Smooth muscle cell (in vitro differentiated cells): Measurements from ENCODE around the gene PITPNB. TPM values are rescaled to one million over a fixed set of nuclear protein-coding genes. Genes with fewer than 3 reads are reported as not detected.

Experiments
- DNase-seq: peaks from one replicate; lab custom pipeline; 2025; ENCODE audit not compliant: unreplicated experiment; lab: John Stamatoyannopoulos, UW
- H2AFZ ChIP-seq: fragments of 200-600 bp; sonication (generic); 2 replicates; pipeline ENCODE4 v1.6.0; 2016; ENCODE audit warnings: antibody characterized with exemption, low read depth, mild to moderate bottlenecking
- H3F3A ChIP-seq: fragments of 200-600 bp; sonication (generic); 2 replicates; pipeline ENCODE4 v1.6.0; 2017; ENCODE audit warnings: antibody characterized with exemption, low read depth
- H3K27ac ChIP-seq: fragments of 200-600 bp; sonication (generic); 2 replicates; pipeline ENCODE4 v1.5.1; 2016; ENCODE audit warnings: low read depth, mild to moderate bottlenecking
- H3K27me3 ChIP-seq: fragments of 200-600 bp; sonication (generic); 2 replicates; pipeline ENCODE4 v1.6.1; 2016; ENCODE audit warnings: low read depth, mild to moderate bottlenecking
- H3K36me3 ChIP-seq: fragments of 200-600 bp; sonication (generic); 2 replicates; pipeline ENCODE4 v1.5.1; 2016; ENCODE audit warnings: low read depth
- H3K4me1 ChIP-seq: fragments of 200-600 bp; sonication (generic); 2 replicates; pipeline ENCODE4 v1.5.1; 2016; ENCODE audit warnings: low read depth
- H3K4me2 ChIP-seq: fragments of 200-600 bp; sonication (generic); 2 replicates; pipeline ENCODE4 v1.6.0; 2016; ENCODE audit warnings: mild to moderate bottlenecking
- H3K4me3 ChIP-seq: fragments of 200-600 bp; sonication (generic); 2 replicates; pipeline ENCODE4 v1.5.1; 2016; ENCODE audit warnings: mild to moderate bottlenecking
- H3K79me2 ChIP-seq: fragments of 200-600 bp; sonication (generic); 2 replicates; pipeline ENCODE4 v1.6.0; 2016; ENCODE audit warnings: low read depth, mild to moderate bottlenecking
- H3K9ac ChIP-seq: fragments of 200-600 bp; sonication (generic); 2 replicates; pipeline ENCODE4 v1.6.0; 2016; ENCODE audit warnings: low read depth
- H3K9me3 ChIP-seq: fragments of 200-600 bp; sonication (generic); replicated peaks from 2 replicates; pipeline ENCODE4 v1.5.1; 2016; ENCODE audit warnings: low read depth
- H4K20me1 ChIP-seq: fragments of 200-600 bp; sonication (generic); 2 replicates; pipeline ENCODE4 v1.6.0; 2016; ENCODE audit warnings: low read depth
- WGBS: methylation state at CpG from one replicate; pipeline ENCODE4 v1.1.7; 2016; ENCODE audit warnings: low lambda C conversion rate; 5-methylcytosine and 5-hydroxymethylcytosine counted together
- polyA plus RNA-seq: library from polyadenylated mRNA; unstranded; fragments of >200 nt; fragmentation: Nextera tagmentation; extraction: Ambion mirVana; gene quantifications from 2 replicates; pipeline ENCODE4 v1.2.1, GENCODE V29; 2016
- total RNA-seq: library from RNA; depleted of rRNA; stranded (reverse); fragments of >200 nt; gene quantifications from 2 replicates; pipeline ENCODE4 v1.2.3, GENCODE V29; 2014
- TF ChIP-seq, protein P1 (sequence below): fragments of 200-600 bp; sonication (generic); IDR thresholded peaks from 2 replicates; pipeline ENCODE4 v1.5.1; 2017; ENCODE audit warnings: borderline replicate concordance, mild to moderate bottlenecking, antibody characterized with exemption; ENCODE audit not compliant: insufficient read depth, poor library complexity, severe bottlenecking

PITPNB gene
- total and polyA plus RNA-seq, 2 experiments from 2014 or later, result 37.8 to 47.0 TPM

DNA sequence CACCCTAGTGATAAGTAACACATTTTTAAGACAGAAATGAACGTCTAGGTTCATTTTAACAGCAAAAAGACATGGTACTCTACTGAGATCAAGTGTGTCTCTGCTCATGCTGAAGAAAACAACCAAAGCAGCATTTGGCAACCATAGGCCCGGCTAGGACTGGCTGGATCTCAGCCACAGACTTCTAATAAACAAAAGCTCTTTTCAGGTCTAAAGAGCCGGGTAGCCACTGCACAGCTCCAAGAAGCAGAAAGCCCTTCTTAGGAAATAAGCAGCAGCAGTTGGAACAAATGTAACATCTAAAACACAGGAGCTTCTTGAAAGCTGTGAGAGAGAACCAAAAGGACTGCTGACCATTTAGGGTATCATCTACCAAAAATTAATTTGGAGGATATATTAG is 37.6 kb downstream of the PITPNB start:
- H3K79me2 ChIP-seq, result peaks cover 63% of the 10 kb centered on the region

DNA sequence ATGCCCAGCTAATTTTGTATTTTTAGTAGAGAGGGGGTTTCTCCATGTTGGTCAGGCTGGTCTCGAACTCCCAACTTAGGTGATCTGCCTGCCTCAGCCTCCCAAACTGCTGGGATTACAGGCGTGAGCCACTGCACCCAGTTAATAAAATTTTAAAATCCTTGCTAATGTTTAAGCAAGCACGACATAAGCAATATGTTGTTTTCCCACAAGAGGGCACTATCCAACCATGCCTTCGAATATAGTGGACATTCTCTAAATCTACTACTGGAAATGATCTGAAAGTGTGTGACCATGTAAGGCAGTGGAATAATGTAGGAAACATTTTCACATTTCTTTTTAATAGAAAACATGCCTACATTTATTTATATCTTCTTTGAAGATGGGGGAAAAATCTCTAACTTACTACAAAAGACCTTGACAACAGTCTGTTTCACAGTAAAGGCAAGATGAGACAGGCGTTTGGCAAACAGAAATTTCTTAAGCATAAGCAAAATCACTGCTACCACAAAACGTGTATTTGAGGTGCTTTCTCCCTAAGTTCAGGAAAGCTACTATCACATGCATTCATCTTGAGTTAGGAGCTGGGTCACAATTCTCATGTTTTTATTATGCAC is 38.2 kb downstream of the PITPNB start:
- no peaks in the 10 kb centered on the region for H3K27me3 ChIP-seq
- no peak overlapping the region for H3K9ac ChIP-seq
- H3K4me2 ChIP-seq, result peak overlapping the region; percentile 13
- peaks cover 11% of the 10 kb centered on the region for H3F3A ChIP-seq
- H2AFZ ChIP-seq, result no peak overlapping the region
- TF ChIP-seq, protein P1, sequence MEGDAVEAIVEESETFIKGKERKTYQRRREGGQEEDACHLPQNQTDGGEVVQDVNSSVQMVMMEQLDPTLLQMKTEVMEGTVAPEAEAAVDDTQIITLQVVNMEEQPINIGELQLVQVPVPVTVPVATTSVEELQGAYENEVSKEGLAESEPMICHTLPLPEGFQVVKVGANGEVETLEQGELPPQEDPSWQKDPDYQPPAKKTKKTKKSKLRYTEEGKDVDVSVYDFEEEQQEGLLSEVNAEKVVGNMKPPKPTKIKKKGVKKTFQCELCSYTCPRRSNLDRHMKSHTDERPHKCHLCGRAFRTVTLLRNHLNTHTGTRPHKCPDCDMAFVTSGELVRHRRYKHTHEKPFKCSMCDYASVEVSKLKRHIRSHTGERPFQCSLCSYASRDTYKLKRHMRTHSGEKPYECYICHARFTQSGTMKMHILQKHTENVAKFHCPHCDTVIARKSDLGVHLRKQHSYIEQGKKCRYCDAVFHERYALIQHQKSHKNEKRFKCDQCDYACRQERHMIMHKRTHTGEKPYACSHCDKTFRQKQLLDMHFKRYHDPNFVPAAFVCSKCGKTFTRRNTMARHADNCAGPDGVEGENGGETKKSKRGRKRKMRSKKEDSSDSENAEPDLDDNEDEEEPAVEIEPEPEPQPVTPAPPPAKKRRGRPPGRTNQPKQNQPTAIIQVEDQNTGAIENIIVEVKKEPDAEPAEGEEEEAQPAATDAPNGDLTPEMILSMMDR, result peak; percentile 80
- no peak overlapping the region for H3K4me3 ChIP-seq
- H3K36me3 ChIP-seq, result no peaks in the 10 kb centered on the region
- WGBS, result 47% methylated on average over 6 of the region's 6 CpGs
- peaks cover 67% of the 10 kb centered on the region for H3K79me2 ChIP-seq
- peak overlapping the region; percentile 59 for H3K27ac ChIP-seq
- no peak for DNase-seq
- peaks cover 31% of the 10 kb centered on the region for H3K4me1 ChIP-seq
- no peaks in the 10 kb centered on the region for H3K9me3 ChIP-seq
- H4K20me1 ChIP-seq, result peaks cover 89% of the 10 kb centered on the region

More for the DNA sequence above, 37.6 kb downstream of the PITPNB start:
- peak overlapping the region; percentile 13 for H3K4me2 ChIP-seq
- H3K9ac ChIP-seq, result no peak overlapping the region
- H4K20me1 ChIP-seq, result peaks cover 91% of the 10 kb centered on the region
- H3K36me3 ChIP-seq, result no peaks in the 10 kb centered on the region
- no peak overlapping the region for H2AFZ ChIP-seq
- no peak overlapping the region for H3K4me3 ChIP-seq
- H3K27me3 ChIP-seq, result no peaks in the 10 kb centered on the region
- H3K27ac ChIP-seq, result peak overlapping the region; percentile 59
- WGBS, result 27% methylated on average over 3 of the region's 3 CpGs
- no peak for DNase-seq
- H3F3A ChIP-seq, result peaks cover 15% of the 10 kb centered on the region
- no peaks in the 10 kb centered on the region for H3K9me3 ChIP-seq
- H3K4me1 ChIP-seq, result peaks cover 31% of the 10 kb centered on the region
- TF ChIP-seq, protein P1, result no peak

DNA sequence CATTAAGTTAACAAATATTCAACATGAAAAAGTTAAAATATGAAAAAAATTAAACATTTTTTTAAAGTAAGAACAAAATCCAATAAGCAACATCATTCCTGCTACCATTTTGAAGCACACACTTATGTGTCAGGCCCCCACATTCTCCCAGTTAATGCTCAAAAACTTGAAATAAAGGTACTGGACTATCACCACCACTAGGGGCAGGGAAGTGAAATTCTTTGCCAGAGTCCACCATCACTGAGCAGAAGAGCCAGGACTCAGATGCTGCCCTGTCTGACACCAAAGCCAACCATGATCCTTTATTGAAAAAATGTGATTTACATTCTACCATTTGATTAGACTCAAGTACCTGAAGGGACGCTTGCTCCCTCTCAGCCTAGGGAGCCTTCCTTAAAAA is 39.1 kb downstream of the PITPNB start:
- Histone ChIP-seq H3K27me3 (no peaks in the 10 kb centered on the region), H3K9ac (no peak overlapping the region), H3F3A (peaks cover 4% of the 10 kb centered on the region), H4K20me1 (peaks cover 91% of the 10 kb centered on the region), H3K4me3 (no peak overlapping the region), H3K9me3 (no peaks in the 10 kb centered on the region), H3K36me3 (no peaks in the 10 kb centered on the region), H3K79me2 (peaks cover 68% of the 10 kb centered on the region), H3K4me2 (no peak overlapping the region), H3K4me1 (peaks cover 31% of the 10 kb centered on the region), H3K27ac (no peak overlapping the region), H2AFZ (no peak overlapping the region)
- 96% methylated on average over 1 of the region's 1 CpG for WGBS
- DNase-seq, result no peak
- TF ChIP-seq, protein P1, result peak; percentile 63

DNA sequence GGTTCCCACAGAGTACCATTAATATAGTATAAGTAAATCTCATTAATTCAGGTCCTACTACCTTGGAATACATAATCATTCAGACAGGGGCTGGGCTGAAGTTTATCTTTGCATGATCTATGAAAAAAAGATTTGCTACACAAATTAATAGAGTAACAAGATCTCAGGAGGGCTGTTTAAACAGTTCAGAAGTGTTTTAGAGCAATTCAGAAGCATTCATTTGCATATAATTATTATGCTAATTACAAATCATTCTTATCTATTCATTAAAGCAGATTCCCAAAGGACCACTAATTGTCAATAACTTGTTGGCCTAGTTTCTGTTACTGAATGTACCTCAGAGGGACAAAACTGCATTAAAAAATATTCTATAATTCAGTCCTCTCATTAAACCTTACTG is 40.5 kb downstream of the PITPNB start:
- TF ChIP-seq, protein P1, result no peak
- peaks cover 31% of the 10 kb centered on the region for H3K4me1 ChIP-seq
- no peaks in the 10 kb centered on the region for H3K9me3 ChIP-seq
- no peaks in the 10 kb centered on the region for H3K36me3 ChIP-seq
- peaks cover 88% of the 10 kb centered on the region for H4K20me1 ChIP-seq
- H3K9ac ChIP-seq, result no peak overlapping the region
- H3K79me2 ChIP-seq, result peaks cover 70% of the 10 kb centered on the region
- H3K27me3 ChIP-seq, result no peaks in the 10 kb centered on the region
- DNase-seq, result no peak
- no peak overlapping the region for H3K4me2 ChIP-seq
- no peak overlapping the region for H3K27ac ChIP-seq
- H2AFZ ChIP-seq, result no peak overlapping the region
- H3K4me3 ChIP-seq, result no peak overlapping the region
- peaks cover 4% of the 10 kb centered on the region for H3F3A ChIP-seq
